DMS153 treated with DMSO at 0.1 percent for 48 hours (cell line): ENCODE data around the gene KLHL33.

ENCODE experiments used
- DNase-seq: peaks from one replicate; lab custom pipeline; 2025; ENCODE audit not compliant: unreplicated experiment; lab: John Stamatoyannopoulos, UW

The KLHL33 gene

GRCh38 chr14:20376071-20376588, 59.8 kb downstream of the KLHL33 start:
- DNase-seq, result no peak
